Activated CD4-positive, CD25-positive, alpha-beta regulatory T cell treated with anti-CD3 and anti-CD28 coated beads, Interleukin-2, amount 50 U/mL, for 72 hours (primary cell): ENCODE data around the gene ACKR1.
A peak's percentile ranks its signal among the peaks of the same experiment; 100 is the strongest.

ENCODE experiments used
- DNase-seq: peaks from one replicate; pipeline ENCODE4 v3.0.0; 2021

Gene ACKR1

GRCh38 chr1:159204161-159205141 lies at the start of gene ACKR1:
ACKR1 (plus strand) TSS chr1:159204875; CDS start chr1:159204960, 85 bp downstream.
- DNase-seq: no peak

- DNase-seq: peak; percentile 58
These were observed 43.5 kb upstream of the ACKR1 start for GRCh38 chr1:159161001-159161718.

GRCh38 chr1:159161719-159162026 lies 43.0 kb upstream of the ACKR1 start:
- no peak for DNase-seq

- no peak for DNase-seq
These were observed 42.0 kb upstream of the ACKR1 start for GRCh38 chr1:159162516-159163265.

GRCh38 chr1:159163614-159164228 lies 41.0 kb upstream of the ACKR1 start:
- DNase-seq: no peak

- DNase-seq: no peak
These were observed 36.6 kb upstream of the ACKR1 start for GRCh38 chr1:159168043-159168442.

GRCh38 chr1:159170639-159171038 lies 34.0 kb upstream of the ACKR1 start:
- DNase-seq: no peak

- no peak for DNase-seq
These were observed 33.4 kb upstream of the ACKR1 start, which contains the start of gene CADM3 for GRCh38 chr1:159171254-159171687. CADM3 (plus strand) TSS chr1:159171615; CDS start chr1:159171766, 151 bp downstream.

GRCh38 chr1:159171688-159172501 lies 32.8 kb upstream of the ACKR1 start:
- no peak for DNase-seq

GRCh38 chr1:159172614-159173291 lies 31.9 kb upstream of the ACKR1 start:
- no peak for DNase-seq

- DNase-seq: no peak
These were observed 31.4 kb upstream of the ACKR1 start for GRCh38 chr1:159173320-159173719.

GRCh38 chr1:159175571-159175970 lies 29.1 kb upstream of the ACKR1 start:
- DNase-seq: no peak

GRCh38 chr1:159177272-159177907 lies 27.3 kb upstream of the ACKR1 start:
- DNase-seq: no peak

- no peak for DNase-seq
These were observed 24.8 kb upstream of the ACKR1 start for GRCh38 chr1:159179906-159180305.

- no peak for DNase-seq
These were observed 24.2 kb upstream of the ACKR1 start for GRCh38 chr1:159180516-159180915.

GRCh38 chr1:159181328-159182024 lies 23.2 kb upstream of the ACKR1 start:
- DNase-seq: no peak

- no peak for DNase-seq
These were observed 20.5 kb upstream of the ACKR1 start for GRCh38 chr1:159184201-159184600.

- DNase-seq: no peak
These were observed 19.6 kb upstream of the ACKR1 start for GRCh38 chr1:159185121-159185520.

GRCh38 chr1:159187033-159187432 lies 17.6 kb upstream of the ACKR1 start:
- DNase-seq: no peak
